HG03521 (cell line): ENCODE results near the gene IL34.
"Not testable (repeated sequence)": the region's sequence is repeated elsewhere in the genome, so short reads cannot be mapped to it uniquely, and the experiment has no call there.

Source experiments
- ATAC-seq: cut with Tn5 transposase; IDR thresholded peaks from one replicate; pipeline ENCODE4 v1.9.1; 2021; ENCODE audit warnings: mild to moderate bottlenecking, moderate library complexity; ENCODE audit not compliant: unreplicated experiment

IL34 gene

DNA sequence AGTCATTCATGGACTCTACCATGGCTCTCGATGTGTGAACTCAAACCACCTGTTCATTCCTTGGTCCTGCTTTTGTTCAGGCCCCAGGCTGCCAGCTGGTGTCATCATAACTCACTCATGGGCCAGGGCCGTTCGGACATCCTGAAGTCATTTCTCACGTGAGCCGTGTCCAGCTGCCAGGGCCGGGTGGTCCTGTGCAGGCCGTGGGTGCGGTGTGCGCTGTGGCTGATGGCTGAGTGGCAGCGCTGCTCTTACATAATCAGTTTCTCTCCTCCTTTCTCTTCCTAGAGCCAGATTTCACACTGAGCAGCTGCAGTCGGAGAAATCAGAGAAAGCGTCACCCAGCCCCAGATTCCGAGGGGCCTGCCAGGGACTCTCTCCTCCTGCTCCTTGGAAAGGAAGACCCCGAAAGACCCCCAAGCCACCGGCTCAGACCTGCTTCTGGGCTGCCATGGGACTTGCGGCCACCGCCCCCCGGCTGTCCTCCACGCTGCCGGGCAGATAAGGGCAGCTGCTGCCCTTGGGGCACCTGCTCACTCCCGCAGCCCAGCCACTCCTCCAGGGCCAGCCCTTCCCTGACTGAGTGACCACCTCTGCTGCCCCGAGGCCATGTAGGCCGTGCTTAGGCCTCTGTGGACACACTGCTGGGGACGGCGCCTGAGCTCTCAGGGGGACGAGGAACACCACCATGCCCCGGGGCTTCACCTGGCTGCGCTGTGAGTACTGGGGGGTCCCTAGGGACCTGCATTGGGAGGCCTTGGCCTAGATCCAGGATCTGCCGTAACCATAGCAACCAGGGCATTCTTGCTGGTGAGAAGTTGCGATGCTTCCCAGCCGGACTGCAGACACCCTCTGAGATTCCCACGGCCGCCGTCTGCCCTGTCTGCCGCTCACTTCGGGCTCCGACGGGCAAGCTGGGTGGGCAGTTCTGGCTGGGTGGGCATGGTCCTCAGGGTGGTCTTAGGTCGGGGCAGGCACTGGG lies at the start of gene IL34:
IL34 (plus strand) TSS at position 300 of the 982 bp plus-strand sequence; CDS start at position 689, 389 bp downstream.
- ATAC-seq = no peak

DNA sequence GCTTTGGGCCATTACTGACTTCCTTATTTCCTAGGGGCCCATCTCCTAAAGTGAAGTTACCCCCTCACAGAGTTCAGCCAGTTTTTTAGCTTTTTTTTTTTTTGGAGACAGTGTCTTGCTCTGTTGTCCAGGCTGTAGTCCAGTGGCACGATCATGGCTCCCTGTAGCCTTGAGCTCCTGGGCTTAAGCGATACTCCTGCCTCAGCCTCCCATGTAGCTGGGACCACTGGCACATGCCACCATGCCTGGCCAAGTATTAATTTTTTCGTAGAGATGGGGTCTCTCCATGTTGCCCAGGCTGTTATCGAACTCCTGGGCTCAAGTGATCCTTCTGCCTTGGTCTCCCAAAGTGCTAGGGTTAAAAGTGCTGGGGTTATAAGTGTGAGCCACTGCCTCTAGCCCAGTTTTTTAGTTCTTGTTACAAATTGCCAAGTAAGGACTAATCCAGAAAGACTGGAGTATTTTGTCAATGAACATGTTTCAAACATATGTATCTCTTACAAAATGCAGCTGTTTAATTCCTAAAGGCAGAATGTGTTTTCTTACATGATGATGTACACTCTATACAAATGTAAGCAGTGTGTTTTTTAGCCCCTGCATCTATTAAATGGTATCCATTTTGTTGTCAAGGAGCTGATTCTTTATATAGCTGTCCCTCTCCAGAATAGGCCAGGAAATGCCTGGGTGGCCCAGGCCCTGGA lies 49.1 kb upstream of the IL34 start:
- ATAC-seq = no peak

GRCh38 chr16:70598937-70599503 lies 47.3 kb upstream of the IL34 start:
- no peak for ATAC-seq

DNA sequence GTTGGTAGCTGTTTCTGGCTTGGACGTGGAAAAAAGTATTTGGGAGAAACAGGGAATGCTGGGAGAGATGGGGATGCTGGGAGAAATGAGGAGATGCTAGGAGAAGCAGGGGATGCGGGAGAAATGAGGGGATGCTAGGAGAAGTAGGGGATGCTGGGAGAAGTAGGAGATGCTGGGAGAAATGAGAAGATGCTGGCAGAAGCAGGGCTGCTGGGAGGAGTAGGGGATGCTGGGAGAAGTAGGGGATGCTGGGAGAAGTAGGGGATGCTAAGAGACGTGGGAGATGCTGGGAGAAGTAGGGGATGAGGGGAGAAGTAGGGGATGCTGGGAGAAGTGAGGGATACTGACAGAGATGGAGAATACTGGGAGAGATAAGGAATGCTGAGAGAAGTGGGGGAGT lies 45.6 kb upstream of the IL34 start:
- no peak for ATAC-seq

DNA sequence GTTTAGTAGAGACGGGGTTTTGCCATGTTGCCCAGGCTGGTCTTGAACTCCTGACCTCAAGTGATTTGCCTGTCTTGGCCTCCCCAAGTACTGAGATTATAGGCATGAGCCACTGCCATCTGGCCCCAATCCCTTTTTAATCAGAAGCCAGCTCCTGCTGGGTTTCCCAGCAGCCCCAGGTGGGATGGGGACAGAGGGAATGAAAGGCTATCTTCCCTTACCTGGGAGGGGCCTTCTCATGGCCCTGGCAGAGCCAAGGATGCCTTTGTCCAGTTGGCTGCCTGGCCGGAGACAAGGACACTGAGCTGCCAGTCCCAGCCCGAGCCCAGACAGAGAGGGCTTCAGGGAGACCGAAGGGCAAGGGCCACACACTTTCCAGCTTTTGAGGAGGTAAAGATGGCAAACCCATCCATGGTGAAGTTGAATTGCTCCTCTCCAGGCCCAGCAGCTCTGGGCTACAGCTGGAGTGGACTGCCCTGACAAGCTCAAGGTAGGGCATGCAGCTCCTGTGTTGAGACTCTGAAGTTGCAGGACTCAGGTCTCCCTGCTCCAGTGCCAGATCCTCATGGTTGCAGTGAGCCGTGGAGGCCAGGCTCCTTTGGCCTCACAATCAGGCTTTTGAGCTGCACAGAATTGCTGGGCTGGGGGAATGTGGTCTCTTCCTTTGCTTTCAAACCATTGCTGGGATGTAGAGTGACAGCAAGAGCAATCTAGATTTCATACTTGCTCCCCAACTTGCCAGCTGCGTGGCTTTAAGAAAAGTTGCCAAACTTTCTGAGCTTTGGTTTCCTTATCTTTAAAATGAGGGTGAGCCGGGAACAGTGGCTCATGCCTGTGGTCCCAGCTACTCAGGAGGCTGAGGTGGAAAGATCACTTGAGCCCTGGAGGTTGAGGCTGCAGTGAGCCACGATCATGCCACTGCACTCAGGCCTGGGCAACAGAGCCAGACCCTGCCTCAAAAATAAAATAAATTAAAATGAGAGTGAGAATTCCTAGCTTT lies 44.5 kb upstream of the IL34 start:
- no peak for ATAC-seq

DNA sequence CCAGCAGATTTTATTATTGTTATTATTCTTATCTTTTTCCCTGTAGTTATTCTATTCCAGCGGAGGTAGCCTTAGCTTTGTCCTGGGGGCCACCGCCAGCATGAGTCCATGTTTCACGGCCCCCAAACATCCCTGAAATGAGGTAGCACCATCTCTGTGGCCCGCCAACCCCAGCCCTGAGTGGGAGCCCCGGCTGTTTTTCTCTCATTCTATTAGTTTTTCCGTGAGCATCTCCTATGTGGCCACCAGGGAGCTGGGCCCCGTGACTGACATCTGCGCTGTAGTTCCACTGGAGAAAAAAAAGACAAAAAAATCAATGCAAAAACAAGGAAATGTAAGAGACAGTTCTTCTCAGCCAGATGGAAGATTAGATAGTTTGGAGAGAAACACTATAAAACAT lies 43.5 kb upstream of the IL34 start:
- no peak for ATAC-seq

DNA sequence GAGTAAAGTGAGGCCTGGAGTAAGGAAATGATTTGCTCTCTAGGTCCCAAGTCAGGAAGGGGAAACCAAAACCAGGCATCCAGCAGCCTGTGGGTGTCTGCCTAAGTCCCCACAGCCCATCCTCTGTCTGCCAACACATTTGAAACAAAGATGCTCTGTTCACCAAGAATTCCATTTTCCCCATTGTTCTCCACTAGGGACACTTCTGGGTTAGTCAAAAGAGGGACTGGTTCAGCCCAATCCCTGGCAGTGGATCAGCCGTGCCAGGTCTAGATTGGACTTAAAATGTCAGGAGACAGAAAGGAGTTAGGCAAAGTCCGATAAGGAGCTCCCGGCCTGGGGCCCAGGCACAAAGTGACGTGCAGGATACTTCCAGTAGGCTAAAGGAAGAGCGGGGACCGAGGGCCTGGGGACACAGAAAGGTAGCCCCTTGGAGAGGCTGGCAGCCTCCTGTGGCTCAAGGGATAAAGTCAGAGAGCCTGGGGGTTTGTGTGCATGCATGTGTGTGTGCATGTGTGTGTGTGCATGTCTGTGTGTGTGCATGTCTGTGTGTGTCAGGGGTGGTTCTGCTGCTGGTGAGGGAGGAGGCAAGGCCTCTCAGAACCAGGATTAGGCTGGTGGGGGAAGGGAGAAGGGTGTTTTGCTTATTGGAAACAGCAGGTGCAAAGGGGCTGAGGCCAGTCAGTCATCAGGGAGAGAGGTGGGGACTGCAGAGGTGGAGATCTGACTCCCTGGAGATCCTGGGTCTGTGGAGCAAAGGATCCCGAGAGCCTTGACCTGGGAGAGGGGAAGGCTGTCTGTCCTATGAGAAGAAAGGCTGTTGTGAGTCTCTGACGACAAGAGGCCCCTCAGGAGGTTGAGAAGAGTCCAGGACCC lies 41.7 kb upstream of the IL34 start:
- no peak for ATAC-seq

DNA sequence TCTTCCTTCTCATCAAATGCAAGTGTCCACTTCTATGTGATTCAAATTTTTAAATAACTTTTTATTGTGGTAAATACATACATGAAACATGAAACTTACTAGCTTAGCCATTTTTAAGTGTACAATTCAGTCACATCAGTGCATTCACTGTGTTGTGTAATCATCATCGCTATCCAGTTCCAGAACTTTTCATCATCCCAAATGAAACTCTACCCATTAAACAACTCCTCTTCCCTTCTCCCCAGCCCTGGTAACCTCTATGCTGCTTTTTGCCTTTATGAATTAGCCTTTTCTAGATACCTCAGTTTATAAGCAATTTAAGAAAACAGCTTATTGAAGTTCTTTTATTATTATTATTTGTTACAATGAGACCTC lies 41.1 kb upstream of the IL34 start:
- ATAC-seq = no peak

DNA sequence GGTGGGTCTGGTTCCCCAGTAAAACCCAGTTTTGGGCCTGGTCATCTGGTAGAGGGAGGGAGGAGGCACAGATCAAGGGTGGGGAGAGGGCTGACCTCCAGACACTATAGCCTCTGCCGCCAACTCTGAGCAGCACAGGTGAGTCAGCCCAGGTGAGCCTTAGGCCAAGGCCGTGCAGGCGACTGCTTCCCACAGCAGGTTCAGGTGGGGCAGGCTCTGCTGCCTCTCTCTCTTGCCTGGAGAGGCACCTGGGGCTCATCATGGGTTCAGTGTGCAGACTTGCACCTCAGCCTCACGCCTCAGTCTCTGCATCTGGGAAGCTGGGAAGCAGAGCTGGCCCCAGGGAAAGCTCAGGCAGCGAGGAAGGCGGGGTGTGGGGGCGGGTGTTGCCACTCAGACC lies 37.8 kb upstream of the IL34 start:
- no peak for ATAC-seq

DNA sequence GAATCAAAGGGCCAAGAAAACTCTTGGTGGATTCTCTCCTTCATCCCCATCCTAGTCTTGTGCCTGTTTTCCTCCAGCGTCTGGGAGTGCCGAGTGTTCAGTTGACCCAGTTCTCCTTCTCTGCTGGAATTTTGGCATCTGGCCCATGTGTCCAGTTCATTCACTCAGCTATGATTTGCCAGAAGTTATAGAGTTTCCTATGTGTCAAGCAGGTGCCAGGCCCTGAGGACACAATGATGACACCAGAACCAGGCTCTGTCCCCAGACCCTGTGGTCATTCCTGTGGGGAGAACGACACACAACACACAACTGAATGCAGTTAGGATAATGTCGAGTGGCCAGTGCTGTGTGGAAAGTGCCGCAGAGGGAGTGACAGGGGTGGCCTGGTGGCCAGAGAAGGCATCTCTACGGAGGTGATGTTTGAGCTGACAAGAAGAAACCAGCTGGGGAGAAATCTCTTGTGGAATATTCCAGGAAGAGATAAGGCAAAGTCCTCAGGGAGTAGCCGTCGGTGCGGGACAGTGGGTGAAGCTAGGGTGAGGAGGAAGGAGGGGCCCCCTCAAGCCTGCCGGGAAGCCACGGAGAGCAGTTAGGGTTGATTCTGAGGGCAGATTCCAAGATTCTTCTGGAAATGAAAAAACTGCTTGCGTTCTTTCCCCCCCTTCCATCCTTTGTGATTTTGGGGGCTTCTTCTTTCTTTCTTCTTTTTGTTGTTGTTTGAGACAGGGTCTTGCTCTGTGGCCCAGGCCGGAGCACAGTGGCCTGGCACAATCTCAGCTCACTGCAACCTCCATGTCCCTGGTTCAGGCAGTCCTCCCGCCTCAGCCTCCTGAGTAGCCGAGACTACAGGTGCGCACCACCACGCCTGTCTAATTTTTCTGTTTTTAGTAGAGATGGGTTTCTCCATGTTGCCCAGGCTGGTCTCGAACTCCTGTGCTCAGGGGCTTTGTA lies 35.8 kb upstream of the IL34 start:
- no peak for ATAC-seq

GRCh38 chr16:70611224-70611598 lies 35.1 kb upstream of the IL34 start:
- ATAC-seq = no peak

DNA sequence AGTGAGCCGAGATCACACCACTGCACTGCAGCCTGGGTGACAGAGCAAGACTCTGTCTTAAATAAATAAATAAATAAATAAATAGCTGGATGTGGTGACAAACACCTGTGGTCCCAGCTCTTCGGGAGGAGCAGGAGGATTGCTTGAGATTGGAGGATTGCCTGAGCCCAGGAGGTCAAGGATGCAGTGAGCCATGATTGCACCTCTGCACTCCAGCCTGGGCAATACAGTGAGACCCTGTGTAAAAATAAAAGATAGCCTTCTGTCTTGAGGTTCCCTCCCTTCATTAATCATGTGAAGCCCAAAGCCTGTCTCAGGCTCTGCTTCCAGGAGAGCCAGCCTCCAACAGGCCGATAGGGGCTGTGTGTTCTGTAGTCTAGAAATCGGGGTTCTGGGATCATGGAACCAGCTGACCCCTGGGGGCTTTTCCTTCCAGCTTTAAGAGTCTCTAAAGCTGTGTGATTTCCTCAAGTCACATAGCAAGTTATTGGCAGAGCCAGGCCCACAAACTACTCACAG lies 34.5 kb upstream of the IL34 start:
- ATAC-seq = no peak

GRCh38 chr16:70612931-70613330 lies 33.4 kb upstream of the IL34 start:
- no peak for ATAC-seq

- no peak for ATAC-seq
Measured at GRCh38 chr16:70614208-70614951, 32.0 kb upstream of the IL34 start.

DNA sequence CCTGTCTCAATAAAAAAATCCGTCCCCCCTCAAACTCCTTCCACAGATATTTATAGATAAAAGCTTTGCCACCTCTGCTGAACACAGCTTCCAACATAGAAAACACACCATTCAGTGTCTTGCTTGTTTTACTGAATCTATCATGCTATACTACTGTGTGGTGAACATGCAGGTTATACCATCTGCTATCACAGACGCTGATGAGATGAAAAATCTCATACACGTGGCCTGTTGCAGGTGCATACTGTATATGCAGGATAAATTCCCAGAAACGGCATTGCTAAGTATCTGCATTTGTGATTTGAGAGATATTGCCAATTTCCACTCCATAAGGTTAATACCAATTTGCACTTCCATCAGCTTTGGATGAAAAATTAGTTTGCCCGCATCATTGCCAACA lies 30.4 kb upstream of the IL34 start:
- no peak for ATAC-seq

DNA sequence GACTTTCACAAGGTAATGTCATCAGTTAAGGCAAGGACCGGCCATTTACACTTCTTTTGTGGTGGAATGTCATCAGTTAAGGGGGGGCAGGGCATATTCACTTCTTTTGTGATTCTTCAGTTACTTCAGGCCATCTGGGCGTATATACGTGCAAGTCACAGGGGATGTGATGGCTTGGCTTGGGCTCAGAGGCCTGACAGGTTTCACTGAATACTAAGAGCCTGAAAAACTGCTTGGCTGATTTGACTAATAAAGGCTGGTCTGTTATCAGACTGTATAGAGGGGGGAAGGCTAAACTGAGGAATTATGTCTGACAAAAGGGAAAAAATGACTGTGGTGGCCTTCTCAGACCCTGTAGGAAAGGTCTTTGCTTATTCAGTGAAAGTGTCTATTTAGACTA lies 24.5 kb upstream of the IL34 start:
- ATAC-seq = not testable (repeated sequence)

- no peak for ATAC-seq
Measured at GRCh38 chr16:70627696-70628095, 18.7 kb upstream of the IL34 start.
